ENCODE results near the gene PPM1H.
"Not testable (repeated sequence)": the region's sequence is repeated elsewhere in the genome, so short reads cannot be mapped to it uniquely, and the experiment has no call there.

PPM1H gene

GRCh38 chr12:62813031-62813829 lies 121.7 kb downstream of the PPM1H start:
- Histone ChIP-seq H3K4me3 (ENCODE audit: low read depth, low read length) (no peak overlapping the region), H3K27ac (no peak overlapping the region), H3K36me3 (replicated peaks) (no peaks in the 10 kb centered on the region), H3K27me3 (replicated peaks) (no peaks in the 10 kb centered on the region)
- in situ Hi-C loops (cut with HindIII; ENCODE audit: low pct_ligation_motif_present, low sequenced_read_pairs), result no loop called here
- peak; percentile 50 for DNase-seq
- TF ChIP-seq, protein P1, sequence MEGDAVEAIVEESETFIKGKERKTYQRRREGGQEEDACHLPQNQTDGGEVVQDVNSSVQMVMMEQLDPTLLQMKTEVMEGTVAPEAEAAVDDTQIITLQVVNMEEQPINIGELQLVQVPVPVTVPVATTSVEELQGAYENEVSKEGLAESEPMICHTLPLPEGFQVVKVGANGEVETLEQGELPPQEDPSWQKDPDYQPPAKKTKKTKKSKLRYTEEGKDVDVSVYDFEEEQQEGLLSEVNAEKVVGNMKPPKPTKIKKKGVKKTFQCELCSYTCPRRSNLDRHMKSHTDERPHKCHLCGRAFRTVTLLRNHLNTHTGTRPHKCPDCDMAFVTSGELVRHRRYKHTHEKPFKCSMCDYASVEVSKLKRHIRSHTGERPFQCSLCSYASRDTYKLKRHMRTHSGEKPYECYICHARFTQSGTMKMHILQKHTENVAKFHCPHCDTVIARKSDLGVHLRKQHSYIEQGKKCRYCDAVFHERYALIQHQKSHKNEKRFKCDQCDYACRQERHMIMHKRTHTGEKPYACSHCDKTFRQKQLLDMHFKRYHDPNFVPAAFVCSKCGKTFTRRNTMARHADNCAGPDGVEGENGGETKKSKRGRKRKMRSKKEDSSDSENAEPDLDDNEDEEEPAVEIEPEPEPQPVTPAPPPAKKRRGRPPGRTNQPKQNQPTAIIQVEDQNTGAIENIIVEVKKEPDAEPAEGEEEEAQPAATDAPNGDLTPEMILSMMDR (IDR thresholded peaks at IDR 0.05; ENCODE audit: low read depth, low read length, missing control alignments), result peak; percentile 90

- DNase-seq; H3K4me3 ChIP-seq (ENCODE audit: low read depth, low read length); in situ Hi-C loops (cut with HindIII; ENCODE audit: low pct_ligation_motif_present, low sequenced_read_pairs): not testable (repeated sequence)
Observed at GRCh38 chr12:62811481-62811880, 123.5 kb downstream of the PPM1H start.

GRCh38 chr12:62808166-62808879 lies 126.6 kb downstream of the PPM1H start:
- H3K36me3 ChIP-seq (replicated peaks), result no peaks in the 10 kb centered on the region
- no peak overlapping the region for H3K4me3 ChIP-seq (ENCODE audit: low read depth, low read length)
- no peak for DNase-seq
- no peaks in the 10 kb centered on the region for H3K27me3 ChIP-seq (replicated peaks)
- no peak overlapping the region for H3K27ac ChIP-seq
- TF ChIP-seq, protein P1 (IDR thresholded peaks at IDR 0.05; ENCODE audit: low read depth, low read length, missing control alignments), result no peak
- in situ Hi-C loops (cut with HindIII; ENCODE audit: low pct_ligation_motif_present, low sequenced_read_pairs), result no loop called here

More at GRCh38 chr12:62811481-62811880, 123.5 kb downstream of the PPM1H start:
- not testable (repeated sequence) for H3K27ac ChIP-seq; H3K36me3 ChIP-seq (replicated peaks); H3K27me3 ChIP-seq (replicated peaks)

GRCh38 chr12:62806893-62807292 lies 128.1 kb downstream of the PPM1H start:
- Histone ChIP-seq H3K27me3 (replicated peaks) (no peaks in the 10 kb centered on the region), H3K4me3 (ENCODE audit: low read depth, low read length) (no peak overlapping the region), H3K27ac (no peak overlapping the region), H3K36me3 (replicated peaks) (no peaks in the 10 kb centered on the region)
- in situ Hi-C loops (cut with HindIII; ENCODE audit: low pct_ligation_motif_present, low sequenced_read_pairs), result no loop called here
- no peak for DNase-seq
- TF ChIP-seq, protein P1 (IDR thresholded peaks at IDR 0.05; ENCODE audit: low read depth, low read length, missing control alignments), result no peak

DNA sequence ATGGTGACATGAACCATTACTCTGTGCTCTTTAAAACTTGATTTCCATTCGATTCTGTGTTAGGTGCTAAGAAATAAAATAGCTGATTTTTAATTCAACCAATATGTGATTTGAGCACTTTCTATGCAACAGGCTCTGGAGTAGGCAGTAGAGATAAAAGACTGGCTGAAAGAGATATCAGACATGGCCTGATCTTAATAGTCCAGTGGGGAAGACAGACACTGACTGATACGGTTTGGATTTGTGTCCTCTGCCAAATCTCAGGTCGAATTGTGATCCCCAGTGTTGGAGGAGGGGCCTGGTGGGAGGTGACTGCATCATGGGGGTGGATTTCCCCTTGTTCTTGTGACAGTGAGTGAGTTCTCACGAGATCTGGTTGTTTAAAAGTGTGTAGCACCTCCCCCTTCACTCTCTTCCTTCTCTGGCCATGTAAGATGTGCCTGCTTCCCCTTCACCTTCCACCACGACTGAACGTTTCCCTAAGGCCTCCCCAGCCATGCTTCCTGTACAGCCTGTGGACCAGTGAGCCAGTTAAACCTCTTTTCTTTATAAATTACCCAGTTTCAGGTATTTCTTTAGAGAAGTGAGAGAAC lies 128.6 kb downstream of the PPM1H start:
- in situ Hi-C loops (cut with HindIII; ENCODE audit: low pct_ligation_motif_present, low sequenced_read_pairs), result no loop called here
- no peaks in the 10 kb centered on the region for H3K36me3 ChIP-seq (replicated peaks)
- TF ChIP-seq, protein P1 (IDR thresholded peaks at IDR 0.05; ENCODE audit: low read depth, low read length, missing control alignments), result no peak
- no peak for DNase-seq
- no peak overlapping the region for H3K27ac ChIP-seq
- H3K27me3 ChIP-seq (replicated peaks), result no peaks in the 10 kb centered on the region
- no peak overlapping the region for H3K4me3 ChIP-seq (ENCODE audit: low read depth, low read length)

- Histone ChIP-seq H3K27ac (no peak overlapping the region), H3K4me3 (ENCODE audit: low read depth, low read length) (no peak overlapping the region), H3K36me3 (replicated peaks) (no peaks in the 10 kb centered on the region), H3K27me3 (replicated peaks) (no peaks in the 10 kb centered on the region)
- no peak for DNase-seq
- TF ChIP-seq, protein P1 (IDR thresholded peaks at IDR 0.05; ENCODE audit: low read depth, low read length, missing control alignments), result no peak
- in situ Hi-C loops (cut with HindIII; ENCODE audit: low pct_ligation_motif_present, low sequenced_read_pairs), result no loop called here
Observed at GRCh38 chr12:62805517-62805916, 129.4 kb downstream of the PPM1H start.

Measured in brain microvascular endothelial cell (primary cell).